ENCODE data around the gene MAS1. TPM values are rescaled to one million over a fixed set of nuclear protein-coding genes. Genes with fewer than 3 reads are reported as not detected.

MAS1 gene
- polyA plus RNA-seq, 2 of the 4 experiments (the other 2 are of a cell fraction): not detected

DNA sequence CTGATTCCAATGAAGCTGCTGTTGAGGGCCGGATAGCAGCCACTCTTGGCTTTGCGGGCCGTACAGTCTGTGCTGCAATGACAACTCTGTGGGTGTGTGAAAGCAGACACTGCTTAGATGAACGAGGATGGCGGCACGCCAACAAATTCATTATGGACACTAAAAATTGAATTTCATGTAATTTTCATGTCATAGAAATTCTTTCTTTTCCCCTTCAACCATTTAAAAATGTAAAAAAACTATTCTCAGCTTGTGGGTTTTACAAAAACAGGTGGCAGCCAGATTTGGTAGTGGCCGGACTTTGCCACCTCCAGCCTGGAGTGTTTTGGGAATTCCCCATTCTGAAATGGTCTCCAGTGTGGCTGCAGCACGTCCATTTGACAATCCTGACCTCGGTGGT is 26.0 kb downstream of the MAS1 start (continued):
- TF ChIP-seq, protein P1, sequence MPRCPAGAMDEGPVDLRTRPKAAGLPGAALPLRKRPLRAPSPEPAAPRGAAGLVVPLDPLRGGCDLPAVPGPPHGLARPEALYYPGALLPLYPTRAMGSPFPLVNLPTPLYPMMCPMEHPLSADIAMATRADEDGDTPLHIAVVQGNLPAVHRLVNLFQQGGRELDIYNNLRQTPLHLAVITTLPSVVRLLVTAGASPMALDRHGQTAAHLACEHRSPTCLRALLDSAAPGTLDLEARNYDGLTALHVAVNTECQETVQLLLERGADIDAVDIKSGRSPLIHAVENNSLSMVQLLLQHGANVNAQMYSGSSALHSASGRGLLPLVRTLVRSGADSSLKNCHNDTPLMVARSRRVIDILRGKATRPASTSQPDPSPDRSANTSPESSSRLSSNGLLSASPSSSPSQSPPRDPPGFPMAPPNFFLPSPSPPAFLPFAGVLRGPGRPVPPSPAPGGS (IDR thresholded peaks at IDR 0.05): no peak
- TF ChIP-seq RCOR1 (IDR thresholded peaks at IDR 0.05; ENCODE audit: low read depth, low read length) (no peak), ZFP36 (IDR thresholded peaks at IDR 0.05; ENCODE audit: borderline replicate concordance, partially characterized antibody) (no peak)

DNA sequence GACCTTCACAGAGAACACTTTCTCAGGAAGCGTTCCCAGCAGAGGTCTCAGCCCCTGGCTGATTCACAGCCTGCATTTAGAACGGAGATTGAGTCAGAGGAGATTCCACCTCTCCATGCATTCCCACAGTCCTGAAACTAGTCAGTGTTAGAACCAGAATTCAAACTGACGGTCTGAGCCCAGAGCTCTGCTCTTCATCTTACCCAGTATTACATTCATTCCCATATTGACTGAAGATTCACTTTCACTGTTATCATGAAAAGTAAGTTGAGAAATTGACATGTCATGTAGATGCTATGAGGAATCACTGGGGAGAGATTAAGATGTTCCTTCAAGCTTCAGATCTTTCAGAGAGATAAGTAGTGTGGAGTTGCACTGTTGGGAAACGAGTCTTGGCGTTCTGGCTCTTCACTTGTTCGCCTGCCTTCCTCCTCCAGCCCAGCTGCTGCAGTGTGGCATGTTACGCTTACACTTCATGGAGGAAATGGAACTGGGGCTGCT is 28.3 kb downstream of the MAS1 start:
- no peak overlapping the region for H3K4me2 ChIP-seq
- ATAC-seq (no peak), DNase-seq (ENCODE audit: low read depth in 1 of 2, low spot score in 1 of 2) (no peak), FAIRE-seq (no peak)
- H3K27ac ChIP-seq: no peak overlapping the region
- POLR2A ChIA-PET: no interaction called here
- no peaks in the 10 kb centered on the region for H3K9me3 ChIP-seq
- 63% methylated on average over 7 of the region's 7 CpGs for WGBS (ENCODE audit: missing lambda C conversion rate)
- H3K4me3 ChIP-seq: no peak overlapping the region
- no peaks in the 10 kb centered on the region for H3K4me1 ChIP-seq
- CTCF ChIA-PET: no interaction called here
- no peak for TF ChIP-seq RNF2 (IDR thresholded peaks at IDR 0.05; ENCODE audit: borderline replicate concordance, low read depth)
- no peak for TF ChIP-seq JUNB (IDR thresholded peaks at IDR 0.05)
- TF ChIP-seq RFX5 (IDR thresholded peaks at IDR 0.05): no peak
- TF ChIP-seq KDM1A (IDR thresholded peaks at IDR 0.05; ENCODE audit: low read depth): no peak
- TF ChIP-seq FOSB (CRISPR knock-in tag; IDR thresholded peaks at IDR 0.05): no peak
- TF ChIP-seq CBX8 (IDR thresholded peaks at IDR 0.05): no peak
- TF ChIP-seq JUN (IDR thresholded peaks at IDR 0.05): no peak
- no peak for TF ChIP-seq BHLHE40 (IDR thresholded peaks at IDR 0.05; ENCODE audit: low read depth, low read length)
- no peak for TF ChIP-seq HOXB13 (CRISPR knock-in tag; IDR thresholded peaks at IDR 0.05; ENCODE audit: low read depth)
- TF ChIP-seq HDAC2 (IDR thresholded peaks at IDR 0.05): no peak
- TF ChIP-seq, protein P1 (IDR thresholded peaks at IDR 0.05): no peak
- TF ChIP-seq SREBF2 (IDR thresholded peaks at IDR 0.05): no peak
- TF ChIP-seq, protein P2, sequence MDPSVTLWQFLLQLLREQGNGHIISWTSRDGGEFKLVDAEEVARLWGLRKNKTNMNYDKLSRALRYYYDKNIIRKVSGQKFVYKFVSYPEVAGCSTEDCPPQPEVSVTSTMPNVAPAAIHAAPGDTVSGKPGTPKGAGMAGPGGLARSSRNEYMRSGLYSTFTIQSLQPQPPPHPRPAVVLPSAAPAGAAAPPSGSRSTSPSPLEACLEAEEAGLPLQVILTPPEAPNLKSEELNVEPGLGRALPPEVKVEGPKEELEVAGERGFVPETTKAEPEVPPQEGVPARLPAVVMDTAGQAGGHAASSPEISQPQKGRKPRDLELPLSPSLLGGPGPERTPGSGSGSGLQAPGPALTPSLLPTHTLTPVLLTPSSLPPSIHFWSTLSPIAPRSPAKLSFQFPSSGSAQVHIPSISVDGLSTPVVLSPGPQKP (IDR thresholded peaks at IDR 0.05; ENCODE audit: low read depth, low read length): no peak
- no peak for TF ChIP-seq ZNF302 (CRISPR knock-in tag; IDR thresholded peaks at IDR 0.05)
- no peak for TF ChIP-seq MYC (IDR thresholded peaks at IDR 0.05; ENCODE audit: borderline replicate concordance, low read length)
- TF ChIP-seq TFCP2L1 (CRISPR knock-in tag; IDR thresholded peaks at IDR 0.05): no peak
- TF ChIP-seq, protein P3, sequence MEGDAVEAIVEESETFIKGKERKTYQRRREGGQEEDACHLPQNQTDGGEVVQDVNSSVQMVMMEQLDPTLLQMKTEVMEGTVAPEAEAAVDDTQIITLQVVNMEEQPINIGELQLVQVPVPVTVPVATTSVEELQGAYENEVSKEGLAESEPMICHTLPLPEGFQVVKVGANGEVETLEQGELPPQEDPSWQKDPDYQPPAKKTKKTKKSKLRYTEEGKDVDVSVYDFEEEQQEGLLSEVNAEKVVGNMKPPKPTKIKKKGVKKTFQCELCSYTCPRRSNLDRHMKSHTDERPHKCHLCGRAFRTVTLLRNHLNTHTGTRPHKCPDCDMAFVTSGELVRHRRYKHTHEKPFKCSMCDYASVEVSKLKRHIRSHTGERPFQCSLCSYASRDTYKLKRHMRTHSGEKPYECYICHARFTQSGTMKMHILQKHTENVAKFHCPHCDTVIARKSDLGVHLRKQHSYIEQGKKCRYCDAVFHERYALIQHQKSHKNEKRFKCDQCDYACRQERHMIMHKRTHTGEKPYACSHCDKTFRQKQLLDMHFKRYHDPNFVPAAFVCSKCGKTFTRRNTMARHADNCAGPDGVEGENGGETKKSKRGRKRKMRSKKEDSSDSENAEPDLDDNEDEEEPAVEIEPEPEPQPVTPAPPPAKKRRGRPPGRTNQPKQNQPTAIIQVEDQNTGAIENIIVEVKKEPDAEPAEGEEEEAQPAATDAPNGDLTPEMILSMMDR (IDR thresholded peaks at IDR 0.05): no peak
- no peak for TF ChIP-seq FOXS1 (CRISPR knock-in tag; IDR thresholded peaks at IDR 0.05)
- no peak for TF ChIP-seq RCOR1 (IDR thresholded peaks at IDR 0.05; ENCODE audit: low read depth, low read length)
- TF ChIP-seq, protein P4, sequence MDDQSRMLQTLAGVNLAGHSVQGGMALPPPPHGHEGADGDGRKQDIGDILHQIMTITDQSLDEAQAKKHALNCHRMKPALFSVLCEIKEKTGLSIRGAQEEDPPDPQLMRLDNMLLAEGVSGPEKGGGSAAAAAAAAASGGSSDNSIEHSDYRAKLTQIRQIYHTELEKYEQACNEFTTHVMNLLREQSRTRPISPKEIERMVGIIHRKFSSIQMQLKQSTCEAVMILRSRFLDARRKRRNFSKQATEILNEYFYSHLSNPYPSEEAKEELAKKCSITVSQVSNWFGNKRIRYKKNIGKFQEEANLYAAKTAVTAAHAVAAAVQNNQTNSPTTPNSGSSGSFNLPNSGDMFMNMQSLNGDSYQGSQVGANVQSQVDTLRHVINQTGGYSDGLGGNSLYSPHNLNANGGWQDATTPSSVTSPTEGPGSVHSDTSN (IDR thresholded peaks at IDR 0.05): no peak
